Calu3 (cell line): Measurements from ENCODE around the gene SPPL2C. TPM values are rescaled to one million over a fixed set of nuclear protein-coding genes. Genes with fewer than 3 reads are reported as not detected.

Experiments
- BruUV-seq: library from RNA; stranded (reverse); fragments of 400-500 nt; replicated peaks from 2 replicates; lab custom pipeline; 2021; lab: Mats Ljungman, UMichigan
- CTCF ChIA-PET: fragments of 300-600 bp; sonication (Branson Sonifier 250); formaldehyde crosslinking; loops from one replicate; lab custom pipeline; 2022; ENCODE audit warnings: antibody characterized with exemption; lab: Charles Lee
- DNase-seq: peaks from one replicate; pipeline ENCODE4 v3.0.0; 2022
- H3K27ac Mint-ChIP-seq: one replicate; pipeline ENCODE4 v1.8.0; 2022; ENCODE audit warnings: mixed read lengths; ENCODE audit not compliant: unreplicated experiment
- H3K27me3 Mint-ChIP-seq: one replicate; pipeline ENCODE4 v1.8.0; 2022; ENCODE audit warnings: mixed read lengths; ENCODE audit not compliant: unreplicated experiment
- H3K36me3 Mint-ChIP-seq: one replicate; pipeline ENCODE4 v1.8.0; 2022; ENCODE audit warnings: mild to moderate bottlenecking, moderate library complexity, mixed read lengths; ENCODE audit not compliant: insufficient read depth, unreplicated experiment
- H3K4me1 Mint-ChIP-seq: one replicate; pipeline ENCODE4 v1.8.0; 2022; ENCODE audit warnings: mild to moderate bottlenecking, low read depth, mixed read lengths; ENCODE audit not compliant: unreplicated experiment
- H3K4me3 Mint-ChIP-seq: one replicate; pipeline ENCODE4 v1.8.0; 2022; ENCODE audit warnings: mild to moderate bottlenecking, low read depth, moderate library complexity, mixed read lengths; ENCODE audit not compliant: unreplicated experiment
- H3K9me3 Mint-ChIP-seq: one replicate; pipeline ENCODE4 v1.8.0; 2022; ENCODE audit warnings: low read depth, mixed read lengths; ENCODE audit not compliant: unreplicated experiment
- CTCF ChIP-seq: fragments of 200-600 bp; IDR thresholded peaks from one replicate; pipeline ENCODE4 v1.8.0; 2022; ENCODE audit warnings: antibody characterized with exemption; ENCODE audit not compliant: unreplicated experiment
- intact Hi-C: fragments of 100-400 bp; cut with micrococcal nuclease; formaldehyde crosslinking; loops from one replicate; pipeline ENCODE4 v1.10.0; 2022; ENCODE audit not compliant: unreplicated experiment
- total RNA-seq: library from RNA; stranded (reverse); gene quantifications from 2 replicates; pipeline ENCODE4 v1.2.3, GENCODE V29; 2022

SPPL2C gene
- total RNA-seq, 1 experiment from 2014 or later = not detected

GRCh38 chr17:45819632-45820031, 25.0 kb upstream of the SPPL2C start:
- BruUV-seq = no TSS peak
- intact Hi-C loops = no loop called here
- Mint-ChIP-seq H3K27me3 (peaks cover 88% of the 10 kb centered on the region), H3K27ac (no peak overlapping the region), H3K4me1 (no peaks in the 10 kb centered on the region), H3K9me3 (no peaks in the 10 kb centered on the region), H3K4me3 (no peak overlapping the region), H3K36me3 (no peaks in the 10 kb centered on the region)
- CTCF ChIA-PET = interaction anchor here (0.6 to 1.0 kb wide), 3 partner anchors 32 to 286 kb away, joined by 3 to 4 read pairs (median 4); no protein-coding TSS in a partner anchor
- DNase-seq = no peak
- no peak for TF ChIP-seq CTCF

GRCh38 chr17:45820052-45820780, 24.5 kb upstream of the SPPL2C start:
- no TSS peak for BruUV-seq
- H3K4me3 Mint-ChIP-seq = no peak overlapping the region
- H3K9me3 Mint-ChIP-seq = no peaks in the 10 kb centered on the region
- H3K4me1 Mint-ChIP-seq = no peaks in the 10 kb centered on the region
- CTCF ChIA-PET = interaction anchor here (0.6 to 1.0 kb wide), 2 partner anchors 178 to 285 kb away, joined by 4 read pairs; no protein-coding TSS in a partner anchor
- DNase-seq = no peak
- intact Hi-C loops = no loop called here
- peaks cover 85% of the 10 kb centered on the region for H3K27me3 Mint-ChIP-seq
- H3K36me3 Mint-ChIP-seq = no peaks in the 10 kb centered on the region
- no peak overlapping the region for H3K27ac Mint-ChIP-seq
- TF ChIP-seq CTCF = no peak

GRCh38 chr17:45821147-45821546, 23.5 kb upstream of the SPPL2C start:
- no peak overlapping the region for H3K4me3 Mint-ChIP-seq
- CTCF ChIA-PET = no interaction called here
- BruUV-seq = no TSS peak
- intact Hi-C loops = no loop called here
- TF ChIP-seq CTCF = no peak
- no peaks in the 10 kb centered on the region for H3K9me3 Mint-ChIP-seq
- DNase-seq = no peak
- no peaks in the 10 kb centered on the region for H3K36me3 Mint-ChIP-seq
- H3K27ac Mint-ChIP-seq = no peak overlapping the region
- H3K4me1 Mint-ChIP-seq = no peaks in the 10 kb centered on the region
- H3K27me3 Mint-ChIP-seq = peaks cover 85% of the 10 kb centered on the region

GRCh38 chr17:45823598-45823997, 21.1 kb upstream of the SPPL2C start:
- no TSS peak for BruUV-seq
- CTCF ChIA-PET = no interaction called here

More at GRCh38 chr17:45823598-45823997, 21.1 kb upstream of the SPPL2C start:
- peaks cover 93% of the 10 kb centered on the region for H3K27me3 Mint-ChIP-seq
- H3K27ac Mint-ChIP-seq = no peak overlapping the region
- no peaks in the 10 kb centered on the region for H3K9me3 Mint-ChIP-seq
- no peak for DNase-seq
- H3K4me1 Mint-ChIP-seq = no peaks in the 10 kb centered on the region
- no peak for TF ChIP-seq CTCF
- intact Hi-C loops = no loop called here
- H3K4me3 Mint-ChIP-seq = no peak overlapping the region
- peaks cover 2% of the 10 kb centered on the region for H3K36me3 Mint-ChIP-seq
